GM11168 (cell line): Measurements from ENCODE around the gene ATP13A4.

Experiments used
- in situ Hi-C: fragments of 300-500 bp; cut with MboI; formaldehyde crosslinking; loops from one replicate; pipeline ENCODE4 v1.12.0; 2022; ENCODE audit warnings: low sequenced_read_pairs; ENCODE audit not compliant: unreplicated experiment

The ATP13A4 gene

GRCh38 chr3:193439423-193439822 is 115.3 kb downstream of the ATP13A4 start:
- in situ Hi-C loops: no loop called here

DNA sequence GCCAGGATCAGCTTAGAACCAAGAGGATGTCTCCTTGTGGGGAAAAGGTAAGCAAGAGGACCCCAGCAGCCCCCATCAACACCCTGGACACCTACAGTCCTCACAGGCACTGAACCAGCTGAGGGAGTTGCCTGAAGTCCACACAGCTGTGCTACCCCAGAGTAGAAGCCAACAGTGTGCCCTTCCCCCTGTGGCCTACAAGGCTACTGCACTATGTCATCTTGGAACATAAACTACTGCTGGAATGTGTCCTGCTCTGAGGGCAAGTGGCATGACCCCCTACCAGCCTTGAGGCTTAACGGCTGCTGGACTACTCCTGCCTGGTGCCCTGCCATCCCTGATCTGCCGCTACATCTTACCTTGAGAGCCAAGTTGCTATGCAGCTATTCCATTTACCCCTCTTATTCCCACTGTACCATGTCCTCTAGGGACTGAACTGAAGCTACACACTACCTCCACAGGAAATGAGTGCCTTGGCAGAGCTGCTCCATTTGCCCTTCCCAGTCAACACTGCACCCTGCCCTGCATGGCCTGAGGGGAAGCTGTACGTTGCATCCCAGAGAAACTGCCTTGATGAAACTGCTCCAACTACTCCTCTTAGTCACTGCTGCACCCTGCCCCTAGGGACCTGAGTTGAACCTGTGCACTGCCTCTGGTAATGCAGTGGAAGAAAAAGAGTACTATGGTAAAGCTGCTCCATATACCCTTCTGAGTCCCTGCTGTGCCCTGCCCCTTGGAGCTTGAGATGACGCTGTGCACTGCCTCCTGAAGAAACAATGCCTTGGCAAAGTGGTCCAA is 135.9 kb downstream of the ATP13A4 start:
- in situ Hi-C loops: no loop called here

GRCh38 chr3:193416629-193417028 is 138.1 kb downstream of the ATP13A4 start:
- in situ Hi-C loops: no loop called here

- in situ Hi-C loops: no loop called here
Measured at GRCh38 chr3:193407688-193408087, 147.0 kb downstream of the ATP13A4 start.

- in situ Hi-C loops: no loop called here
Measured at GRCh38 chr3:193407112-193407511, 147.6 kb downstream of the ATP13A4 start.

GRCh38 chr3:193403307-193403706 is 151.4 kb downstream of the ATP13A4 start:
- in situ Hi-C loops: no loop called here

DNA sequence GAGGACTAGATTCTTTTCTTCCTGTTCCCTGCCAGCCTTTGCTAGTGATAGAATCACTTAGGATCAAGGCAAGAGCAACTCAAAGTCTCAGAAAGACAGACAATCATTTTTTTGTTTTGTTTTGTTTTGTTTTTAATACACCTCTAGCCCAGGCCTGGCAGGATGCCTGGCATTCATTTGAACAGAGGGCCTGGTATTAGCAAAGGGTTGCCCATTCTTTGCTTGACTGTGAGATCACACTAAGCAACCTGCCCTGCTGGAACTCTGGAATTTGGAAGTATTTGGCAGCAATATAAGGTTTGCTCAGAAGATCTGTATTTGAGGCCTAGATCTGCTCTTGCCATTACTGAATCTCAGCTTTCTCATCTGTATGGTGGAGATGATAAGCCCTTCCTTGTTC is 154.4 kb downstream of the ATP13A4 start:
- in situ Hi-C loops: no loop called here

- in situ Hi-C loops: no loop called here
Measured at GRCh38 chr3:193396451-193397244, 158.0 kb downstream of the ATP13A4 start.

GRCh38 chr3:193391902-193392301 is 162.8 kb downstream of the ATP13A4 start:
- in situ Hi-C loops: no loop called here

DNA sequence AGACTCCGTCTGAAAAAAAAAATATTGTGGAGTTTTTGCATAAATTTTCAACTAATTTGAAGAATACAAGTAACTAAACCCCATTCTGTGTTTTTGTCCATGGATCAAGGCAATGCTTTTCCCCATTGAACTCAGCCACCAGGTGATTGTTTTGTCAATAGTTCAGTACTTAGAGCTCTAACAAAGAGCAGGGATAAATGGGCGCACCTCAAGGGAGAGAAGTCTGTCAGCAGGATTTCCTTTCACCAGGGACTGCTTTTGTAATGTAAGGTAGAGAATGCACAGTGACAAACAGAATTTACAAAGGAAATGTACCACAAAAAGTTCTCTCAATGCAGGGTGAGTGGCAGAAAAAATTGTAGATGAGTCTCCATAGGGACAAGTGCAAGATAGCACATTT is 165.4 kb downstream of the ATP13A4 start:
- in situ Hi-C loops: no loop called here

- in situ Hi-C loops: no loop called here
Measured at GRCh38 chr3:193388361-193388760, 166.3 kb downstream of the ATP13A4 start.

- in situ Hi-C loops: no loop called here
Measured at GRCh38 chr3:193387596-193387995, 167.1 kb downstream of the ATP13A4 start.

- in situ Hi-C loops: no loop called here
Measured at GRCh38 chr3:193378706-193379105, 176.0 kb downstream of the ATP13A4 start, which contains the start of gene ATP13A5. Gene ATP13A5 (minus strand): TSS chr3:193378753. CDS start chr3:193378725, 28 bp downstream.

DNA sequence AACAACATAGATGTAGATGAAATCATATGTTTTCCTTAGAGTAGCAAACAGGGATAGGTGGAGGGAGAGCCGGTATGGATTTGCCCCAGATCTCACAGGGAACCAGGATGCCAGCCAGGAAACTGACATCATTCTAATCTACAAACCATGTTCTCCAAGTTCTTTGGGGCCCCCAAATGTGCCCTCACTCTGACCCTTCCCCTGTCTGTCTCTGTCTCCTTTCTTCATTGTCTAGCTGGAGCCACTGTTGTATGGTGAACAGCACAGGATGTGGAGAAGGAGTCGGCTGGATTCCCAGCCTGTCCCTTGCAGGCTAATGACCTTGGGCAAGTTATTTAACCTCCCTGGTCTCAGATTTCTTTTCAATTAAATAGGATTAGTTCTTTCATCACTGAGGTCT is 177.1 kb downstream of the ATP13A4 start:
- in situ Hi-C loops: no loop called here

DNA sequence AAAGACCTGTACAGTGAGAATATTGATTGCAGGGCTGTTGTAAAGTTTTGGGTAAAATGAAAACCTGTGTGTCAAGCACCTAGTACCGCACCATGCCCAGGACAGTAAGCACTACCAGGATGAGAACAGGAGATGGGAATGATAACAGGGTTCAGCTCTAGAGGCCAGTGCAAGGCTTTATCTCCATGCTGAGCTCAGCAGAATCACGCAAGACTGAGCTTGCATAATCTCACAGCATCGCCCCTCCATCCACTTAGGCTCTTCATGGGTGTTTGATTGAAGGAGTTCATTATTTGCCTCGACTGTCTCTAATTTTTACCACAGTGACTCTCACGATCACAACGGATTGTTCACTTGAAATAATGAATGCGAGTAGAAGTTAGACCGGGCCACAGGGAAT is 179.1 kb downstream of the ATP13A4 start:
- in situ Hi-C loops: no loop called here

GRCh38 chr3:193372783-193373182 is 181.9 kb downstream of the ATP13A4 start:
- in situ Hi-C loops: no loop called here

GRCh38 chr3:193367868-193368267 is 186.8 kb downstream of the ATP13A4 start:
- in situ Hi-C loops: no loop called here

DNA sequence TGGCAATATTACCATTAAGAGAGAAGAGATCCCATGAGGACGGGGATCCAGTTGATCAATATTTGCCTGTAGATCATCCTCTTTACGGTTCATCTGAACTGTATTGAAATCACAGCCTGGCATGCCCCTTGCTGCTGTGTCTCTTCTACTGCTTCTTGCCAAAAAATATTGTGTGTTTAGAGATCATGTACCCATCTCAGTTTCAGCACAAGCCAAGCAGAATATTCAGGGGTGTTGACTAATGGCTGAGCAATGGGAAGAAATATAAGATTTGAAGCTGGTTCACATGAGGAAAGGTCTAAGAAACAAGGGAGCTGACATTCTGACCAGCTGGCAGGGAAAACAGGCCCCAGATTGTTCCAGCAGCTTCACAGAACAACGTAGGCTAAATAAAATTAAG is 197.4 kb downstream of the ATP13A4 start:
- in situ Hi-C loops: no loop called here

DNA sequence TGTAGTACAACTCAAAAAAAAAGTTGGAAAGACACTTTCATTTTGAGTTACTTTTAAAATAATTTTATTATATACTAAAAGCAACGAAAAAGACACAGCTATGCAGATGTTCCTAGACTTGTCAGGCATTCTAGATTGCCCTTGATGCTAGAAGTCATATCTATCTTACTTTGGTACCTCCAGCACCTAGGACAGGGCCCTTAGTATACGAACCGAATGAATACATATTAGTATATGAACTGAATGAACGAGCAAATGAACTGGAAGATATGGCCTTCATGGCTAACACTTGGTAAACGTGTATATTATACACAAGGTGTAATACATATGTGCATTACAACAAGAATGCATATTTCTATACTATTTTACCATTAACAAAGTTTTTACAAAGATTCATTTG is 200.3 kb downstream of the ATP13A4 start:
- in situ Hi-C loops: no loop called here
